OCI-LY7 (cell line): Measurements from ENCODE around the gene C1GALT1. TPM values are rescaled to one million over a fixed set of nuclear protein-coding genes. Genes with fewer than 3 reads are reported as not detected.

ENCODE experiments used
- BruUV-seq: library from RNA; stranded (reverse); fragments of 400-500 nt; replicated peaks from 2 replicates; lab custom pipeline; 2021; lab: Mats Ljungman, UMichigan
- CTCF ChIA-PET: fragments of 300-600 bp; sonication (Branson Sonifier 250); formaldehyde crosslinking; loops from one replicate; lab custom pipeline; 2022; ENCODE audit warnings: antibody characterized with exemption; ENCODE audit not compliant: unreplicated experiment; lab: Charles Lee
- POLR2A ChIA-PET: fragments of 300-600 bp; sonication (Branson Sonifier 250); formaldehyde crosslinking; loops from one replicate; lab custom pipeline; 2022; ENCODE audit warnings: antibody characterized with exemption; lab: Charles Lee
- DNase-seq: peaks from one replicate; pipeline ENCODE4 v3.0.0-alpha.2; 2015; ENCODE audit warnings: low spot score
- H2AFZ ChIP-seq: fragments of 200-600 bp; sonication (generic), shearing (Covaris generic); 2 replicates; pipeline ENCODE4 v1.6.1; 2014; ENCODE audit warnings: mild to moderate bottlenecking, antibody characterized with exemption, low read length, moderate library complexity
- H3K27ac ChIP-seq: fragments of 200-600 bp; sonication (generic); 2 replicates; pipeline ENCODE4 v1.5.1; 2014; ENCODE audit warnings: mixed run types, low read depth, mild to moderate bottlenecking, moderate library complexity, low read length, inconsistent platforms; ENCODE audit not compliant: poor library complexity, severe bottlenecking
- H3K36me3 ChIP-seq: fragments of 200-600 bp; sonication (generic); 2 replicates; pipeline ENCODE4 v1.6.1; 2014; ENCODE audit warnings: mild to moderate bottlenecking, antibody characterized with exemption, low read length, moderate library complexity, mixed read lengths; ENCODE audit not compliant: insufficient read depth
- H3K4me1 ChIP-seq: fragments of 200-600 bp; sonication (generic); 2 replicates; pipeline ENCODE4 v1.5.1; 2014; ENCODE audit warnings: mild to moderate bottlenecking, low read length; ENCODE audit not compliant: insufficient read depth, poor library complexity, severe bottlenecking
- H3K4me2 ChIP-seq: fragments of 200-600 bp; sonication (generic); 2 replicates; pipeline ENCODE4 v1.6.1; 2014; ENCODE audit warnings: mild to moderate bottlenecking, low read length
- H3K4me3 ChIP-seq: fragments of 200-600 bp; sonication (generic); 2 replicates; pipeline ENCODE4 v1.5.1; 2014; ENCODE audit warnings: mild to moderate bottlenecking, low read depth, low read length; ENCODE audit not compliant: poor library complexity, severe bottlenecking
- H3K79me2 ChIP-seq: fragments of 200-600 bp; sonication (generic); 2 replicates; pipeline ENCODE4 v1.6.1; 2016; ENCODE audit warnings: low read depth, mild to moderate bottlenecking, low read length, moderate library complexity, mixed read lengths; ENCODE audit not compliant: insufficient read depth
- H3K9me2 ChIP-seq: fragments of 200-600 bp; sonication (generic); 2 replicates; pipeline ENCODE4 v1.6.1; 2016; ENCODE audit warnings: mild to moderate bottlenecking, low read length, mixed read lengths; ENCODE audit not compliant: insufficient read depth
- H3K9me3 ChIP-seq: fragments of 200-600 bp; sonication (generic); 2 replicates; pipeline ENCODE4 v1.6.1; 2014; ENCODE audit warnings: mild to moderate bottlenecking, mixed run types, low read length, mixed read lengths
- H4K20me1 ChIP-seq: fragments of 200-600 bp; sonication (generic); 2 replicates; pipeline ENCODE4 v1.6.1; 2014; ENCODE audit warnings: mild to moderate bottlenecking, antibody characterized with exemption, low read length, moderate library complexity, mixed read lengths; ENCODE audit not compliant: insufficient read depth
- EZH2phosphoT487 ChIP-seq: fragments of 200-600 bp; sonication (generic); IDR thresholded peaks from 2 replicates; pipeline ENCODE4 v1.6.1; 2018; ENCODE audit warnings: low read depth, borderline replicate concordance, mild to moderate bottlenecking, mixed run types, antibody characterized with exemption, low read length, moderate library complexity, mixed read lengths
- intact Hi-C: fragments of 100-400 bp; cut with micrococcal nuclease; formaldehyde crosslinking; loops from one replicate; pipeline ENCODE4 v1.10.0; 2022; ENCODE audit not compliant: unreplicated experiment
- total RNA-seq, 2 experiments: library from RNA; depleted of rRNA in 1 of 2; stranded (reverse); fragments of >200 nt in 1 of 2; shearing (Covaris generic) in 1 of 2; gene quantifications; 2 replicates each; pipeline ENCODE4 v1.2.3, GENCODE V29; 2014 to 2022
- TF ChIP-seq, protein P1 (sequence below): fragments of 200-600 bp; sonication (generic); conservative IDR thresholded peaks from 2 replicates; pipeline ENCODE4 v1.5.1; 2014; ENCODE audit warnings: mild to moderate bottlenecking, antibody characterized with exemption, low read length, moderate library complexity, mixed read lengths

The C1GALT1 gene
- total RNA-seq, 2 experiments from 2014 or later: 18.9 to 31.6 TPM

DNA sequence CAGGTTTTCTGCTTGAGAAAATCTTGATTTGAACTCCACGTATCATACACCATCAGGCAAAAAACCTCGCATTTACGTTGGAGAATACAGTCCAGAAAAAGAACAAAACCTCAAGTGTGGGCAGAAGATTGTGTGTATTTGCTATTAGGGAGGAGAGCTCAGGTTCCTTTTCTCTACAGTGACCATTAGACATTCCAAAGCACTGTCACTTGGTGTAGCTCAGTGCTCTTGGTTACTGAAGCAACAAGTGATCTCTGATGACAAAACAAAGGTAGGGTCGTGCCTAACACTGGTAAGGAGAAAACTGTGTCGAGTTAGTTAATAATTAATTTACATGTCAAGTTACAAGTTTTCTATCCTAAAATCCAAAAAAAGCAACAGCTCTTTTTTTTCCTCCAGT, 72.6 kb downstream of the C1GALT1 start:
- peaks cover 20% of the 10 kb centered on the region for H3K36me3 ChIP-seq
- POLR2A ChIA-PET: interaction anchor here (1.2 kb wide), 1 partner anchor 13 kb away, joined by 3 read pairs; no protein-coding TSS in a partner anchor
- H4K20me1 ChIP-seq: no peaks in the 10 kb centered on the region
- BruUV-seq: no TSS peak
- H3K9me2 ChIP-seq: no peaks in the 10 kb centered on the region
- H3K27ac ChIP-seq: no peak overlapping the region
- CTCF ChIA-PET: no interaction called here
- H3K79me2 ChIP-seq: peaks cover 11% of the 10 kb centered on the region; the same call in 1 of the 2 replicates
- no peak for DNase-seq
- H3K9me3 ChIP-seq: peaks cover 6% of the 10 kb centered on the region; the same call in 1 of the 2 replicates
- intact Hi-C loops: loop anchor here (5.0 to 10.0 kb wide), 3 partner anchors 390 to 717 kb away; partner anchors contain the start of gene UMAD1
- no peak for TF ChIP-seq EZH2phosphoT487
- TF ChIP-seq, protein P1, sequence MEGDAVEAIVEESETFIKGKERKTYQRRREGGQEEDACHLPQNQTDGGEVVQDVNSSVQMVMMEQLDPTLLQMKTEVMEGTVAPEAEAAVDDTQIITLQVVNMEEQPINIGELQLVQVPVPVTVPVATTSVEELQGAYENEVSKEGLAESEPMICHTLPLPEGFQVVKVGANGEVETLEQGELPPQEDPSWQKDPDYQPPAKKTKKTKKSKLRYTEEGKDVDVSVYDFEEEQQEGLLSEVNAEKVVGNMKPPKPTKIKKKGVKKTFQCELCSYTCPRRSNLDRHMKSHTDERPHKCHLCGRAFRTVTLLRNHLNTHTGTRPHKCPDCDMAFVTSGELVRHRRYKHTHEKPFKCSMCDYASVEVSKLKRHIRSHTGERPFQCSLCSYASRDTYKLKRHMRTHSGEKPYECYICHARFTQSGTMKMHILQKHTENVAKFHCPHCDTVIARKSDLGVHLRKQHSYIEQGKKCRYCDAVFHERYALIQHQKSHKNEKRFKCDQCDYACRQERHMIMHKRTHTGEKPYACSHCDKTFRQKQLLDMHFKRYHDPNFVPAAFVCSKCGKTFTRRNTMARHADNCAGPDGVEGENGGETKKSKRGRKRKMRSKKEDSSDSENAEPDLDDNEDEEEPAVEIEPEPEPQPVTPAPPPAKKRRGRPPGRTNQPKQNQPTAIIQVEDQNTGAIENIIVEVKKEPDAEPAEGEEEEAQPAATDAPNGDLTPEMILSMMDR: no peak
- no peak overlapping the region for H2AFZ ChIP-seq
- no peak overlapping the region for H3K4me3 ChIP-seq
- H3K4me1 ChIP-seq: peaks cover 76% of the 10 kb centered on the region
- H3K4me2 ChIP-seq: no peak overlapping the region

DNA sequence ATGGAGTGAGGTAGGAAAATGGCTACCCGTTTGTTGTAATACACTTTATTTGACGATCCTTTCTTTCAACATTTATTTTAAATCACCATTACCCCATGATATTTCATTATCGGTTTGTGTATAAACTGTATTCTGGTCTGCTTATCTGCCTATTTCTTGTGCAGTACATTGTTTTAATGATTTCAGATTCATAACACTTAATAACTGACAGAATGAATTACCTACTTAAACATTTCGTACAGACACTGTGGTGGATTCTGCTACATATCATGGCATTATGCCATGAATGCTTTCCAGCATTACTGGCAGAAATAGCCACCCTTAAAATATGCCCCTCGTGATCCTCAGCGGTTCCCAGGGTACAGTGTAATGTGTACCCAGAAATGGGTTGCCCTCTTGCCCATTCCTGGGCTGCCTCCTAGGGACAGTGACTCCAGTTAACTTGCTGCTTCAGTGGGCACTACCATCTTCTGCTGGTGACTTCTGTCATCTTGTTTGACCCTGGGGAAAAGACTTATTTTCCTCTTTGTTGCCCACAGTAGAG, 74.5 kb downstream of the C1GALT1 start:
- TF ChIP-seq, protein P1: no peak
- TF ChIP-seq EZH2phosphoT487: no peak
- Histone ChIP-seq H3K4me2 (peak overlapping the region; percentile 75), H3K4me1 (peaks cover 57% of the 10 kb centered on the region), H3K4me3 (no peak overlapping the region), H3K9me2 (no peaks in the 10 kb centered on the region), H3K79me2 (peaks cover 11% of the 10 kb centered on the region; the same call in 1 of the 2 replicates), H2AFZ (no peak overlapping the region), H4K20me1 (no peaks in the 10 kb centered on the region), H3K27ac (peak overlapping the region; percentile 86), H3K36me3 (peaks cover 30% of the 10 kb centered on the region), H3K9me3 (peaks cover 22% of the 10 kb centered on the region)
- BruUV-seq: no TSS peak
- DNase-seq: no peak
- POLR2A ChIA-PET: interaction anchor here (0.6 to 1.6 kb wide), 2 partner anchors 19 to 329 kb away, joined by 3 to 5 read pairs; no protein-coding TSS in a partner anchor
- intact Hi-C loops: loop anchor here (5.0 to 10.0 kb wide), 3 partner anchors 388 to 715 kb away; partner anchors contain the start of gene UMAD1
- CTCF ChIA-PET: no interaction called here
